ENCODE measurements around the gene HESX1.

- TF ChIP-seq, protein P1, sequence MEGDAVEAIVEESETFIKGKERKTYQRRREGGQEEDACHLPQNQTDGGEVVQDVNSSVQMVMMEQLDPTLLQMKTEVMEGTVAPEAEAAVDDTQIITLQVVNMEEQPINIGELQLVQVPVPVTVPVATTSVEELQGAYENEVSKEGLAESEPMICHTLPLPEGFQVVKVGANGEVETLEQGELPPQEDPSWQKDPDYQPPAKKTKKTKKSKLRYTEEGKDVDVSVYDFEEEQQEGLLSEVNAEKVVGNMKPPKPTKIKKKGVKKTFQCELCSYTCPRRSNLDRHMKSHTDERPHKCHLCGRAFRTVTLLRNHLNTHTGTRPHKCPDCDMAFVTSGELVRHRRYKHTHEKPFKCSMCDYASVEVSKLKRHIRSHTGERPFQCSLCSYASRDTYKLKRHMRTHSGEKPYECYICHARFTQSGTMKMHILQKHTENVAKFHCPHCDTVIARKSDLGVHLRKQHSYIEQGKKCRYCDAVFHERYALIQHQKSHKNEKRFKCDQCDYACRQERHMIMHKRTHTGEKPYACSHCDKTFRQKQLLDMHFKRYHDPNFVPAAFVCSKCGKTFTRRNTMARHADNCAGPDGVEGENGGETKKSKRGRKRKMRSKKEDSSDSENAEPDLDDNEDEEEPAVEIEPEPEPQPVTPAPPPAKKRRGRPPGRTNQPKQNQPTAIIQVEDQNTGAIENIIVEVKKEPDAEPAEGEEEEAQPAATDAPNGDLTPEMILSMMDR (IDR thresholded peaks at IDR 0.05), result no peak
- no peak for TF ChIP-seq POLR2A (IDR thresholded peaks at IDR 0.05)
- no peak for TF ChIP-seq EP300 (IDR thresholded peaks at IDR 0.05)
Measured at GRCh38 chr3:57176045-57176444, 23.7 kb downstream of the HESX1 start.

All from ovary (tissue), 3 donors.